Measurements from ENCODE around the gene RNF144A.

GRCh38 chr2:6942848-6943247 is 25.6 kb downstream of the RNF144A start:
- no peak for TF ChIP-seq MAX (IDR thresholded peaks at IDR 0.05; ENCODE audit: insufficient read depth, insufficient read length)
- TF ChIP-seq CTCF (IDR thresholded peaks at IDR 0.05; ENCODE audit: extremely low read depth in 1 of 2, insufficient read depth in 1 of 2, low read depth in 1 of 2, low read length in 2 of 2) = no peak
- TF ChIP-seq POLR2AphosphoS5 (IDR thresholded peaks at IDR 0.05; ENCODE audit: insufficient read depth, low read depth, low read length) = no peak
- no peak for TF ChIP-seq FOS (IDR thresholded peaks at IDR 0.05; ENCODE audit: borderline replicate concordance, insufficient read depth, low read length)

Measured in endothelial cell of umbilical vein (primary cell).